NCI-H1048 (cell line): Measurements from ENCODE around the gene CHMP2B.
A peak's percentile ranks its signal among the peaks of the same experiment; 100 is the strongest.
"Not testable (repeated sequence)": the region's sequence is repeated elsewhere in the genome, so short reads cannot be mapped to it uniquely, and the experiment has no call there.

ENCODE experiments used
- DNase-seq: peaks from one replicate; lab custom pipeline; 2025; lab: John Stamatoyannopoulos, UW

The CHMP2B gene

GRCh38 chr3:87233805-87234204 lies 6.7 kb downstream of the CHMP2B start:
- DNase-seq, result no peak

GRCh38 chr3:87236093-87236492 lies 9.0 kb downstream of the CHMP2B start:
- no peak for DNase-seq

DNA sequence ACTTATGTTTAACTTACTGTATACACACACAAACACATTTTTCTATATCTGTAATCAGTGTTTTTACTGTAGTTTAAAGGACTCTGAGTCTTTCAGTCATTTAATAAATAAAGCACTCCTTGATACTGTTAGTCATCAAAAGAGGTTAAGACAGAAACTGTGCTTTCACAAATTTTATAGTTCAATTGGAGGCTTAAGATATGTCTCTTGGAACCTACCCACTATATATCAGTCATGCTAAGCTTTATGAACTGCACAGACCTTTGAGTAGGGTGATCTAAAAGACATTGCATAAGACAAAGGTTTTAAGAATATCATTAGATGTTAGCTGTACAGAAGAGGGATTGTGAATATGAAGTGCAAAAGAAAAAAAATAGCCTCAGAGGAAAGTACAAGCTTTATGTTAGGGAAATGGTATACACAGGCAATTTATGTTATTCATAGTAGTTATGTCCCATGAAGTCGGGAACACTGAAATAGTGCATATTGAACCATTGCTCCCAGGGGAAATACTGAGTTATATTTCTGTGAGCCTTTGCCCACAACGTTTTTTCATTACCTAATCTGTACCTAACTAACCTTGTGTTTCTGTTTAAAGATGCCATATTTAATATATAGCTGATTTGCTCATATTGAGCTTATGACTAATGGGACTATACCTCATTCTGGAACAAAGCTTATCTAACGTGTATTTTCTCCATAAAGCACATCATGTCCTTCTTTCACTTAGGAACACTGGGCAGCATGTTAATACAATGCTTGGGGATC lies 19.7 kb downstream of the CHMP2B start:
- DNase-seq, result no peak

GRCh38 chr3:87247430-87247773 lies 20.3 kb downstream of the CHMP2B start:
- no peak for DNase-seq

GRCh38 chr3:87248231-87248630 lies 21.1 kb downstream of the CHMP2B start:
- not testable (repeated sequence) for DNase-seq

DNA sequence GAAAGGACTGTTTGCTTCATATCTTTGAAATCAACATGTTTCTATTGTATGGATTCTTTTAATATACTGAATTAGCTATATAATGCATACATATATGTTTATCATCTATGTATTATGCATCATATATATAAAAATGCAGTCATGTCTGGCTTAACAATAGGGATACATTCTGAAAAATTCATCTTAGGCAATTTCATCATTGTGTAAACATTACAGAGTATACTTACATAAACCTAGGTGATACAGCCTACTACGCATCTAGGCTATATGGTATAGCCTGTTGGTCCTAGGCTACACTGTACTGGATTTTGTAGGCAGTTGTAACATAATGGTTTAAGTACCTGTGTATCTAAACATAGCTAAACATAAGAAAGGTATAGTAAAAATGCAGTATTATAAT lies 21.7 kb downstream of the CHMP2B start:
- no peak for DNase-seq

DNA sequence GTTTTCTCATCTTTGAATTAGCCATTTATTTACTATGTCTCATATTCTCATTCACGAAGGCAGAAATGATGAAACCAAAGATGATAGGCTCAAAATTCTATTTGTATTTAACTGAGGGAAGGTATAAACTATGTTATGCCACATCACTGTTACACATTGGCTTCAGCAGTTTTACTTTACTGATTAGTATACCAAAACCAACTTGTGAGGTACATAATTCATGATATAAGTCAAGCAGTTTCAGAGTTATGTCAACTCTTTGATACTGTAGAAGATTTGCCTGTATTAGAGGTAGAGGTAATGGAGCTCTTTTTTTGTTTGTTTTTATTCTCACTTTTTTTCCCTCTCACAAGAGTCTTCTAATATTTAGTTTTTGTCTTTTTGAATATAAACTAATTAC lies 22.9 kb downstream of the CHMP2B start:
- no peak for DNase-seq

GRCh38 chr3:87260270-87260669 lies 33.2 kb downstream of the CHMP2B start:
- no peak for DNase-seq

DNA sequence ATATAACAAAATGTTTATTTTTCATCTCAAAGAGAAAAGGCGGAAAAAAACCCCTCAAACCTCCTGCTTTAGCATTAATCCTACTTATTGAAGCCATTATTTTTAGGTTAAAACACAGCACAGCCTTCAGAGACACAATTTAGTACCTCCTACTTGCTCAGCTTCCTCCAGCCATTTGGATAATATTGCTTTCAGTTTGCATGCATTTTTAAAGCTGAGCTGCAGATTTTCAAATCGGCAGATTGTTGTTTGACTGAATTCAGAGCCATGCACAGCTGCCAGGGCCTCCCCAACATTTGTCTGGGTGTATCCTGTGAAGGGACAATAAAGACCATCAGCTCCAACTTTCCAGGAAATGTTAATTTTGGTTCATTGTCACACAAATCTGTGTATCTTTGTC lies 34.8 kb downstream of the CHMP2B start:
- DNase-seq, result no peak

- DNase-seq, result no peak
Observed at GRCh38 chr3:87267953-87268645, 41.0 kb downstream of the CHMP2B start.

DNA sequence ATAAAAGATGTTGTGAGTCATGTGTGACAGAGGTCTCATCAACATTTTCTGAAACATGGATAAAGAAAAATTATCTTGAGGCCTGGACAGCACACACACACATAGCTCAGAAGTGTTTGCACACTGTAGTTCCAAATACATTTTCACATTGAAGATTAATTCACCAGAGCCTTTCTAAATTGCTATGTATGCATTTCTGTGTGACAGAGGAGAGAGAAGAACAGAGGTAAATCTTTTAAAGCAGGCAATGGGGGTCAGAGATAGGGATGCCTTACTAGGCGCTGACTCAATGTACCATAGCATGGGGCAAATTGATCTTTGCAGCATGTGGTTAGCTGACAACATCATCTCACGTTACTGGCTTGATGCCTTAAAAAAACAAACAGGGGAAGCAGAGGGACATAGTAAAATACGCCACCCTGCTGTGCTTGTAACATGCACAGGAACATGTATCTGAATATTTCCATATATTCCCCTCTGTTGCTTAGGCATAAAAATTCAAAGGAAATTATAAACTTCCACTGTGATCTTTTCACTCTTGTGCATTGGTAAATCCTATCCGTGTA lies 41.6 kb downstream of the CHMP2B start:
- DNase-seq, result no peak

GRCh38 chr3:87269723-87270122 lies 42.6 kb downstream of the CHMP2B start:
- DNase-seq, result no peak

DNA sequence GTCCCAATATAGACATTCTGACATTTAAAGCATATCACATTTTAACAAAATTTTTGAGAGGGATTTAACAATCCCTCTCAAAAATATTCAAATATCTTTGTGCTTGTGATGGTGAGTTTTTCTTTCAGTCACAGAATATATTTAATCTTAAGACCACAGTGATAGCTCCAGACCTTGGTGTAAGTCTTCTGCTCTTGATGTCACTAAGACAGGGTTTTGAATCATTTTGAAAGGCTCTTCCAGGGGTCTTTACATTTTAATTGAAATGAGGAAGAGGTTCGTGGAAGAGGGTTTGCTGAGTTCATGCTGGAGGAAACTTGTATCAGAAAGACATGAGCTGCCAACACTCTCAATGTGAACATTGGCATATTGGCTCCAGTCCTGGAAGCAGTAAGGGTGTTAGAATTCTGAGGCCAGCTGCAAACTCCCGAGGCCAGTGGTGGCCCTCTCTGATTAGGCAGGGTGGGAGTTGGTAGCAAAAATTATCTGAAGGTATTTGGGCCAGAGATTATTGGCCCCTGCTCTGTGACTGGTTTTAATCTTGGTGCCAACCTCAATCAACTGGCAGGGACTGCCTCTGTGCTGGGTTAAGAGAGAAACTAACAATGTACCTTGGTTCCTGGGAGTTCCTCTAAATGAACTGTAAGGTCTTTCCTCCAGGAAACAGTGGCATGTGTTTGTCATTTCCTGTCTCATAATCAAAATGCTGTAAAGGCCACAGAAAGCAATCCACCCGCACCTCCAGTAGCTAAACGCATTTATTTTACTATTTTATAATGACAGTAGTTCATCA lies 44.0 kb downstream of the CHMP2B start:
- no peak for DNase-seq

GRCh38 chr3:87272718-87273341 lies 45.7 kb downstream of the CHMP2B start:
- no peak for DNase-seq

DNA sequence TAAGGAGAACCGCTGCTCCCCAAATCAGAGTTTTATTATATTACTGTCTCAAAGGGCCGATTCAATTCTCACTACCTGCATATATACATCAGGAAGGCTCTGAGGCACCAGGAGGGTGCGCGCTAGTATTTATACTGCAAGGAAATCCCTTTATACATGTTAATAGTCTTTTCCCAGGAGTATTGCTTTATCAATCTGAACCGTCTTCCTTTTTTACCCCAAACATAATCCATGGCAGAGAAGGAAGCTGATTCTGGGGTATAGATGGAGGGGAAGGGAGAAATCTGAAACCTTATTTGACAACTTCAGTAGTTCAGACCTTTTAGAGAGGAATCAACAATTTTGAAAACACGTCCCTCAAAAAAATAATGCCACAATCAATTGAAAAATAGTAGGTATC lies 49.4 kb downstream of the CHMP2B start, which contains the start of gene POU1F1:
POU1F1 (minus strand) TSS at position 101 of the 400 bp plus-strand sequence. CDS start 122 bp downstream, outside the sequence.
- DNase-seq, result no peak

DNA sequence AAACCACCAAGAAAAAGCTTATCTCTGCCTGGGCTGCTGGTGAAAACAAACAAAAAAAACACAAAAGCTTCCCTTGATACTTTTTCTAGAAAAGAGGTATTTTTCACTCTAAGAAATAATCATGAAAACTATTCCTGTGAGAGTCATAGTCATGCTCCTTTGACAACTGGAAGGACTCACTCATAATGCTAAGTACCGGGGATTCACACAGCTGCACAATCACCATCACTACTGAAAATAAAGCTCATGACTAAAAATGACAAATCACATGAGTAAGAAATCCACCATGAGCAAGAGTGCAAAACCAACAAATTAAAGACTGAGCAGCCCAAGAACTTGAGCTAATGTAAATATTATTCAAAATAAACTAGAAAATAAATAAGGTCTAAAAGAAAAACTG lies 59.9 kb downstream of the CHMP2B start:
- no peak for DNase-seq

DNA sequence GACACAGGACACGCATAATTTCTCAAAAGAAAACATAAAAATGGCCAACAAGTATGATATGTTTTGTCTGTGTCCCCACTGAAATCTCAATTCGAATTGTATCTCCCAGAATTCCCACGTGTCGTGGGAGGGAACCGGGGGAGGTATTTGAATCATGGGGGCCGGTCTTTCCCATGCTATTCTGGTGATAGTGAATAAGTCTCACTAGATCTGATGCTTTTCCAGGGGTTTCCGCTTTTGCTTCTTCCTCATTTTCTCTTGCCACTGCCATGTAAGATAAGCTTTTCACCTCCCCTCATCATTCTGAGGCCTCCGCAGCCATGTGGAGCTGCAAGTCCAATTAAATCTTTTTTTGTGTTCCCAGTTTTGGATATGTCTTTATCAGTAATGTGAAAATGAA lies 61.3 kb downstream of the CHMP2B start:
- DNase-seq, result no peak

DNA sequence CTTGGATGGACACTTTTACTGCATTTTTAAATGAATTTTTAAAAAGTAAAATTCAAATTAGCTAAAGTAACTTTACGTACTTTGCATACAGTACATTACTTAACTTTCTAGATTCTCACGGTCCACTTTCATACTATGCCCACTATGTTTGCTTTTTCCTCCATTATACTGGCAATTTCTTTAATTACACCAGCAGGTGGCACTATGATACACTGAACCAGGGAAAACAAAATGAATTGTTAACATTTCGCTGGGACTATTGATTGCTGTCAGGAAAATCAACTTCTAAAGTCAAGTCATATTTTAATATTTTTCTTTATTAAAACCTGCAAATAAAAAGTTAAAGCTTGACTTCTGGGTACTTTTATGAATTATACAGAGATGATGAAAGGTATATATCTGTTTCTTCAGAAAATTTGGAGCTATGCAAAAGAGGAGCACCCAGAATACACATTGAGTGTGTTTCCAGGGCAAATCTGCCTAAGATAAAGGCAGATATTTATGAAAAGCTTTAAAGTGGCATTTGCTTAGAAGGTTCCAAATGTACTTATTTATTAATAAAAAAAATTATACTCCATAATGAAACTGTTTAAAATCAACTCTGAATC lies 71.1 kb downstream of the CHMP2B start:
- DNase-seq, result peak; percentile 4

GRCh38 chr3:87305031-87305430 lies 77.9 kb downstream of the CHMP2B start:
- DNase-seq, result not testable (repeated sequence)
